H1 (cell line): Measurements from ENCODE around the gene NAA60. TPM values are rescaled to one million over a fixed set of nuclear protein-coding genes. Genes with fewer than 3 reads are reported as not detected.

Experiments used
- ASH2L ChIP-seq: fragments of 200-600, 300-600 bp; sonication (generic); IDR thresholded peaks from one replicate; pipeline ENCODE4 v1.7.1; 2017; ENCODE audit warnings: low read length
- CBX8 ChIP-seq: fragments of 300-800, 300-1000 bp; sonication (generic); IDR thresholded peaks from 2 replicates; pipeline ENCODE4 v1.7.1; 2016; ENCODE audit warnings: low read depth, low read length, borderline replicate concordance
- CHD1 ChIP-seq: IDR thresholded peaks from 2 replicates; pipeline ENCODE4 v1.6.1; 2012; ENCODE audit warnings: low read depth, low read length, improper control_type of control experiment
- CHD2 ChIP-seq: IDR thresholded peaks from 2 replicates; pipeline ENCODE4 v1.6.1; 2012; ENCODE audit warnings: low read length, improper control_type of control experiment
- CREB1 ChIP-seq: IDR thresholded peaks from 2 replicates; pipeline ENCODE4 v1.6.1; 2012; ENCODE audit warnings: inconsistent platforms
- FOSL1 ChIP-seq: IDR thresholded peaks from 2 replicates; pipeline ENCODE4 v1.6.1; 2011; ENCODE audit warnings: mild to moderate bottlenecking, low read depth, low read length, moderate library complexity; ENCODE audit not compliant: insufficient read depth
- GABPA ChIP-seq: IDR thresholded peaks from 2 replicates; pipeline ENCODE4 v1.6.1; 2011; ENCODE audit warnings: mild to moderate bottlenecking, low read length, moderate library complexity, borderline replicate concordance; ENCODE audit not compliant: insufficient read depth
- HDAC2 ChIP-seq, 2 experiments: fragments of 300-600 bp in 1 of 2; sonication (generic) in 1 of 2; IDR thresholded peaks; 2 replicates each; pipeline ENCODE4 v1.6.1; 2011 to 2012; ENCODE audit warnings: low read depth in 2 of 2, low read length in 2 of 2, mild to moderate bottlenecking in 2 of 2, moderate library complexity in 2 of 2, borderline replicate concordance in 1 of 2, inconsistent platforms in 1 of 2
- KDM1A ChIP-seq: fragments of 200-600, 300-600 bp; sonication (generic); IDR thresholded peaks from 2 replicates; pipeline ENCODE4 v1.7.1; 2016; ENCODE audit warnings: mild to moderate bottlenecking, low read length, borderline replicate concordance
- KDM4A ChIP-seq: IDR thresholded peaks from one replicate; pipeline ENCODE4 v1.7.1; 2012; ENCODE audit warnings: low read depth, mild to moderate bottlenecking, moderate library complexity, low read length, inconsistent platforms; ENCODE audit not compliant: severe bottlenecking
- KDM5A ChIP-seq: fragments of 200-600 bp; IDR thresholded peaks from 2 replicates; pipeline ENCODE4 v1.7.1; 2012; ENCODE audit warnings: mild to moderate bottlenecking, low read length, inconsistent platforms, mixed read lengths
- PHF8 ChIP-seq: fragments of 200-600 bp; sonication (generic); conservative IDR thresholded peaks from 2 replicates; pipeline ENCODE4 v1.7.1; 2012; ENCODE audit warnings: low read depth, mild to moderate bottlenecking, inconsistent platforms, low read length, moderate library complexity
- POLR2A ChIP-seq, 2 experiments: IDR thresholded peaks; 1 replicate in 1 of 2; 2 replicates in 1 of 2; pipeline ENCODE4 v1.6.1; 2011; ENCODE audit warnings: low read depth in 2 of 2, low read length in 2 of 2, mild to moderate bottlenecking in 2 of 2; ENCODE audit errors: control extremely low read depth in 1 of 2
- RAD21 ChIP-seq, 2 experiments: IDR thresholded peaks in 1 of 2; conservative IDR thresholded peaks in 1 of 2; 2 replicates each; pipeline ENCODE4 v1.6.1; 2011; ENCODE audit warnings: low read depth in 2 of 2, low read length in 2 of 2, improper control_type of control experiment in 1 of 2, inconsistent platforms in 1 of 2, mild to moderate bottlenecking in 1 of 2, moderate library complexity in 1 of 2
- RBBP5 ChIP-seq: IDR thresholded peaks from 2 replicates; pipeline ENCODE4 v1.7.1; 2012; ENCODE audit warnings: low read depth, mild to moderate bottlenecking, inconsistent platforms, low read length, moderate library complexity, borderline replicate concordance
- RXRA ChIP-seq: IDR thresholded peaks from 2 replicates; pipeline ENCODE4 v1.6.1; 2011; ENCODE audit warnings: low read depth, mild to moderate bottlenecking, low read length, moderate library complexity; ENCODE audit not compliant: insufficient read depth
- SRF ChIP-seq: IDR thresholded peaks from 2 replicates; pipeline ENCODE4 v1.6.1; 2011; ENCODE audit warnings: mild to moderate bottlenecking, low read depth, low read length, moderate library complexity
- TEAD4 ChIP-seq: IDR thresholded peaks from 2 replicates; pipeline ENCODE4 v1.6.1; 2012; ENCODE audit warnings: low read depth, low read length, inconsistent platforms, mixed read lengths
- polyA plus RNA-seq, 7 experiments: library from polyadenylated mRNA; depleted of rRNA in 3 of 7; stranded (reverse) in 5 of 7; unstranded in 2 of 7; fragments of >200 nt in 5 of 7; fragments of 200-250 nt in 2 of 7; gene quantifications; 1 replicate in 5 of 7; 2 replicates in 1 of 7; 4 replicates in 1 of 7; pipeline versions ENCODE4 v1.2.1 to v1.2.3, GENCODE V29; 2011 to 2013; ENCODE audit warnings: missing spikeins in 2 of 7, mixed read lengths in 2 of 7
- total RNA-seq: library from RNA; stranded (reverse); fragmentation: NEBNext Ultra II Directional; extraction: Animal tissue kit (Norgen Biotek cat#: 25700); gene quantifications from 2 replicates; pipeline ENCODE4 v1.2.1, GENCODE V29; 2021
- TF ChIP-seq, protein P1 (sequence below), 3 experiments: IDR thresholded peaks; 1 replicate in 2 of 3; 2 replicates in 1 of 3; pipeline versions ENCODE4 v1.5.1 to v1.6.1; 2011; ENCODE audit warnings: low read length in 3 of 3, mild to moderate bottlenecking in 3 of 3, inconsistent platforms in 2 of 3, low read depth in 1 of 3, moderate library complexity in 1 of 3; ENCODE audit not compliant: insufficient read depth in 1 of 3; ENCODE audit errors: control extremely low read depth in 1 of 3

NAA60 gene
- total and polyA plus RNA-seq, 2 of the 8 experiments (the other 6 are each of a cell fraction or from before 2014, with no cell fraction given) = 34.1 to 47.6 TPM

DNA sequence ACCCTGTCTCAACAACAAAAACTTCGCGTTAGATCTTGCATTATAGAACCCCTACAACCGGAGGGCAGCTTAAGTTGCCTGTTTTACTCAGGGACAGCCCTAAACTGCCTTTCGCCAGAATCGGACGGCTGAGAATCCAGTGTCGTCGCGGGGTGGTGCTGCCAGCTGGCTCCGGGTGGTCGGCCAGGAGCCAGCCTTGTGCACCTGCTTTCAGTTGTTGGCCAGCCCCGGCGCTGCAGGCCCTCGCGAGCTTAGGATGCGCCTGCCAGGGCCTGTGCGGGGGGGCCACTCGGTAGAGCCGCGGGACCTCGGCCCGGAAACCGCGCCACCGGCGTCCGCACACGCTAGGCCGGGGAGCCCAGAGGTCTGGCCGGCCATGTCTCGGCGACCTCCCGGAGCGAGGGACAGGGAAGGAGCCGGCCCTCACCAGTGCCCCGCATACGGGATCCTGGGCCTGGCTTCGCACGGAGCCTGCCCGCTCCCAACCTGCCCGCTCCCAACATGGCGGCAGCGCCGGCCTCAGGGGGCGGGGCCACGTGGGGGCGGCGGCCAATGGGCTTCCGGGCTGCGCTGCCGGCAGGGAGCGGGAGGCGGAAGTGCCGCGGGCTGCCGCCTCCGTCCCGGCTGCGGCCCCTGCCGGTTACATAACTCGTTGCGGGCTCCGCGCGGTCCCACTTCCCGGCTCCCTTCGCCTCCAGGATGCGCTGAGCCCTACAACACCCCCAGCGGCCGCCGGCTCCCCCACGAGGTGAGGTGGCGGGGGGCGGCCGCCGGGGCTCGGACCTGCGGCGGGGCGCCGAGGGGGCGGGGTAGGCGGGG, 14.2 kb downstream of the NAA60 start (continued):
- TF ChIP-seq CHD2 (peak; percentile 91), CREB1 (peak; percentile 35), POLR2A (IDR thresholded peaks at IDR 0.05; ENCODE audit: control extremely low read depth in 1 of 2, low read depth in 2 of 2, low read length in 2 of 2) (peak; percentile 88 to 91), TEAD4 (no peak), KDM1A (no peak), KDM5A (no peak), RBBP5 (peak; percentile 50), HDAC2 (IDR thresholded peaks at IDR 0.05; ENCODE audit: borderline replicate concordance in 1 of 2, low read depth in 2 of 2, low read length in 2 of 2) (no peak), RAD21 (IDR thresholded peaks at IDR 0.05 in 1 of 2, conservative IDR thresholded peaks at IDR 0.05 in 1 of 2; ENCODE audit: low read depth in 2 of 2, low read length in 2 of 2) (peak; percentile 28 to 51; a peak in 3 of 4 replicates), KDM4A (peak; percentile 68), CHD1 (no peak), PHF8 (peak; percentile 95), FOSL1 (peak; percentile 68; the same call in 1 of the 2 replicates), ASH2L (peak; percentile 60), SRF (no peak), RXRA (no peak), GABPA (peak; percentile 70; the same call in 1 of the 2 replicates), CBX8 (no peak)
- TF ChIP-seq, protein P1, sequence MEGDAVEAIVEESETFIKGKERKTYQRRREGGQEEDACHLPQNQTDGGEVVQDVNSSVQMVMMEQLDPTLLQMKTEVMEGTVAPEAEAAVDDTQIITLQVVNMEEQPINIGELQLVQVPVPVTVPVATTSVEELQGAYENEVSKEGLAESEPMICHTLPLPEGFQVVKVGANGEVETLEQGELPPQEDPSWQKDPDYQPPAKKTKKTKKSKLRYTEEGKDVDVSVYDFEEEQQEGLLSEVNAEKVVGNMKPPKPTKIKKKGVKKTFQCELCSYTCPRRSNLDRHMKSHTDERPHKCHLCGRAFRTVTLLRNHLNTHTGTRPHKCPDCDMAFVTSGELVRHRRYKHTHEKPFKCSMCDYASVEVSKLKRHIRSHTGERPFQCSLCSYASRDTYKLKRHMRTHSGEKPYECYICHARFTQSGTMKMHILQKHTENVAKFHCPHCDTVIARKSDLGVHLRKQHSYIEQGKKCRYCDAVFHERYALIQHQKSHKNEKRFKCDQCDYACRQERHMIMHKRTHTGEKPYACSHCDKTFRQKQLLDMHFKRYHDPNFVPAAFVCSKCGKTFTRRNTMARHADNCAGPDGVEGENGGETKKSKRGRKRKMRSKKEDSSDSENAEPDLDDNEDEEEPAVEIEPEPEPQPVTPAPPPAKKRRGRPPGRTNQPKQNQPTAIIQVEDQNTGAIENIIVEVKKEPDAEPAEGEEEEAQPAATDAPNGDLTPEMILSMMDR (IDR thresholded peaks at IDR 0.05; ENCODE audit: control extremely low read depth in 1 of 3, insufficient read depth in 1 of 3, low read depth in 1 of 3, low read length in 3 of 3) = peak; percentile 48 to 72 (median 53)
